Measurements from ENCODE around the gene ANAPC1. TPM values are rescaled to one million over a fixed set of nuclear protein-coding genes. Genes with fewer than 3 reads are reported as not detected.
A peak's percentile ranks its signal among the peaks of the same experiment; 100 is the strongest.
"Not testable (repeated sequence)": the region's sequence is repeated elsewhere in the genome, so short reads cannot be mapped to it uniquely, and the experiment has no call there.

The ANAPC1 gene
- total RNA-seq, 2 donors from 2014 or later: 89.9 to 92.8 TPM

GRCh38 chr2:111898703-111899514, 14.9 kb upstream of the ANAPC1 start:
- H3K4me3 Mint-ChIP-seq: peak overlapping the region; percentile 74 to 77
- peak; percentile 44 to 51 for ATAC-seq (replicated peaks in 1 of 2)

GRCh38 chr2:111897924-111898702, 14.1 kb upstream of the ANAPC1 start, which contains the start of gene MERTK:
MERTK (plus strand) TSS chr2:111898607; CDS start chr2:111898736, 129 bp downstream.
- peaks cover 16% of the 10 kb centered on the region for H3K4me1 Mint-ChIP-seq (ENCODE audit: low read depth)
- ATAC-seq (replicated peaks in 1 of 2) (peak; percentile 88 to 90), DNase-seq (peak; percentile 76 to 77)
- peaks cover 15% of the 10 kb centered on the region for H3K27me3 Mint-ChIP-seq (ENCODE audit: low read depth)
- no peak within 1 kb of the TSS for H3K27ac Mint-ChIP-seq
- H3K9me3 Mint-ChIP-seq: no peaks in the 10 kb centered on the region
- no peaks in the 10 kb centered on the region for H3K36me3 Mint-ChIP-seq (ENCODE audit: insufficient read depth in 2 of 2)
- H3K4me3 Mint-ChIP-seq: peak within 1 kb of the TSS; percentile 78 to 91

More at GRCh38 chr2:111898703-111899514, 14.9 kb upstream of the ANAPC1 start:
- Mint-ChIP-seq H3K9me3 (no peaks in the 10 kb centered on the region), H3K27me3 (ENCODE audit: low read depth) (peaks cover 15% of the 10 kb centered on the region), H3K27ac (no peak overlapping the region), H3K4me1 (ENCODE audit: low read depth) (peaks cover 16% of the 10 kb centered on the region), H3K36me3 (ENCODE audit: insufficient read depth in 2 of 2) (no peaks in the 10 kb centered on the region)
- peak; percentile 35 to 44 for DNase-seq

- Mint-ChIP-seq H3K27me3 (ENCODE audit: low read depth) (peaks cover 15% of the 10 kb centered on the region), H3K4me3 (peak overlapping the region; percentile 78 to 91), H3K9me3 (no peaks in the 10 kb centered on the region), H3K36me3 (ENCODE audit: insufficient read depth in 2 of 2) (no peaks in the 10 kb centered on the region), H3K4me1 (ENCODE audit: low read depth) (peaks cover 16% of the 10 kb centered on the region), H3K27ac (no peak overlapping the region)
- DNase-seq: no peak
- ATAC-seq (replicated peaks in 1 of 2): no peak
Measured at GRCh38 chr2:111897630-111897923, 13.6 kb upstream of the ANAPC1 start.

GRCh38 chr2:111896576-111896975, 12.6 kb upstream of the ANAPC1 start:
- H3K4me1 Mint-ChIP-seq (ENCODE audit: low read depth): peaks cover 16% of the 10 kb centered on the region
- H3K4me3 Mint-ChIP-seq: peak overlapping the region in 1 of 2 donors; percentile 37
- H3K9me3 Mint-ChIP-seq: no peaks in the 10 kb centered on the region
- ATAC-seq (replicated peaks in 1 of 2) (no peak), DNase-seq (no peak)
- H3K27me3 Mint-ChIP-seq (ENCODE audit: low read depth): peaks cover 15% of the 10 kb centered on the region
- H3K36me3 Mint-ChIP-seq (ENCODE audit: insufficient read depth in 2 of 2): no peaks in the 10 kb centered on the region
- no peak overlapping the region for H3K27ac Mint-ChIP-seq

GRCh38 chr2:111896024-111896423, 12.0 kb upstream of the ANAPC1 start:
- Mint-ChIP-seq H3K36me3 (ENCODE audit: insufficient read depth in 2 of 2) (no peaks in the 10 kb centered on the region), H3K4me3 (no peak overlapping the region), H3K27ac (no peak overlapping the region), H3K27me3 (ENCODE audit: low read depth) (peaks cover 13% of the 10 kb centered on the region), H3K4me1 (ENCODE audit: low read depth) (peaks cover 16% of the 10 kb centered on the region), H3K9me3 (no peaks in the 10 kb centered on the region)
- DNase-seq (no peak), ATAC-seq (replicated peaks in 1 of 2) (no peak)

- no peak for DNase-seq
- H3K36me3 Mint-ChIP-seq (ENCODE audit: insufficient read depth in 2 of 2): peaks cover 0 to 3% of the 10 kb centered on the region in 2 donors
- H3K4me3 Mint-ChIP-seq: peak overlapping the region; percentile 89 to 96
- no peaks in the 10 kb centered on the region for H3K27me3 Mint-ChIP-seq (ENCODE audit: low read depth)
- no peaks in the 10 kb centered on the region for H3K9me3 Mint-ChIP-seq
- peak overlapping the region; percentile 84 for H3K27ac Mint-ChIP-seq
- H3K4me1 Mint-ChIP-seq (ENCODE audit: low read depth): peaks cover 35% of the 10 kb centered on the region
- ATAC-seq (replicated peaks in 1 of 2): peak in 1 of 2 donors; percentile 3
Measured at GRCh38 chr2:111884592-111884964, 585 bp upstream of the ANAPC1 start.

- not testable (repeated sequence) for ATAC-seq (replicated peaks in 1 of 2); H3K9me3 Mint-ChIP-seq; H3K27me3 Mint-ChIP-seq (ENCODE audit: low read depth); DNase-seq; H3K4me3 Mint-ChIP-seq; H3K4me1 Mint-ChIP-seq (ENCODE audit: low read depth); H3K27ac Mint-ChIP-seq
- peaks cover 2 to 31% of the 10 kb centered on the region in 2 donors for H3K36me3 Mint-ChIP-seq (ENCODE audit: insufficient read depth in 2 of 2)
Measured at GRCh38 chr2:111872806-111873205, 11.2 kb downstream of the ANAPC1 start.

GRCh38 chr2:111865124-111865523, 18.9 kb downstream of the ANAPC1 start:
- not testable (repeated sequence) for DNase-seq; H3K4me1 Mint-ChIP-seq (ENCODE audit: low read depth); H3K9me3 Mint-ChIP-seq; ATAC-seq (replicated peaks in 1 of 2); H3K4me3 Mint-ChIP-seq; H3K27me3 Mint-ChIP-seq (ENCODE audit: low read depth); H3K27ac Mint-ChIP-seq
- peaks cover 2 to 23% of the 10 kb centered on the region in 2 donors for H3K36me3 Mint-ChIP-seq (ENCODE audit: insufficient read depth in 2 of 2)

GRCh38 chr2:111860005-111860404, 24.0 kb downstream of the ANAPC1 start:
- peak; percentile 46 to 56 for ATAC-seq (replicated peaks in 1 of 2)
- H3K27me3 Mint-ChIP-seq (ENCODE audit: low read depth); H3K4me3 Mint-ChIP-seq; H3K9me3 Mint-ChIP-seq; H3K4me1 Mint-ChIP-seq (ENCODE audit: low read depth); H3K27ac Mint-ChIP-seq; DNase-seq: not testable (repeated sequence)
- peaks cover 5 to 36% of the 10 kb centered on the region in 2 donors for H3K36me3 Mint-ChIP-seq (ENCODE audit: insufficient read depth in 2 of 2)

- H3K27me3 Mint-ChIP-seq (ENCODE audit: low read depth); ATAC-seq (replicated peaks in 1 of 2); H3K27ac Mint-ChIP-seq; H3K4me3 Mint-ChIP-seq; DNase-seq; H3K9me3 Mint-ChIP-seq; H3K4me1 Mint-ChIP-seq (ENCODE audit: low read depth): not testable (repeated sequence)
- H3K36me3 Mint-ChIP-seq (ENCODE audit: insufficient read depth in 2 of 2): peaks cover 3 to 20% of the 10 kb centered on the region in 2 donors
Measured at GRCh38 chr2:111852544-111852943, 31.4 kb downstream of the ANAPC1 start.

- not testable (repeated sequence) for H3K27ac Mint-ChIP-seq; H3K4me3 Mint-ChIP-seq; H3K9me3 Mint-ChIP-seq; H3K27me3 Mint-ChIP-seq (ENCODE audit: low read depth); H3K4me1 Mint-ChIP-seq (ENCODE audit: low read depth); ATAC-seq (replicated peaks in 1 of 2)
- H3K36me3 Mint-ChIP-seq (ENCODE audit: insufficient read depth in 2 of 2): peaks cover 3 to 15% of the 10 kb centered on the region in 2 donors
- peak; percentile 15 to 19 for DNase-seq
Measured at GRCh38 chr2:111850646-111851045, 33.3 kb downstream of the ANAPC1 start.

GRCh38 chr2:111839625-111840282, 44.2 kb downstream of the ANAPC1 start:
- H3K9me3 Mint-ChIP-seq; H3K4me1 Mint-ChIP-seq (ENCODE audit: low read depth); ATAC-seq (replicated peaks in 1 of 2); H3K4me3 Mint-ChIP-seq; DNase-seq; H3K27me3 Mint-ChIP-seq (ENCODE audit: low read depth): not testable (repeated sequence)
- Mint-ChIP-seq H3K27ac (peak overlapping the region; percentile 25), H3K36me3 (ENCODE audit: insufficient read depth in 2 of 2) (peaks cover 4 to 19% of the 10 kb centered on the region in 2 donors)

GRCh38 chr2:111838992-111839391, 45.0 kb downstream of the ANAPC1 start:
- not testable (repeated sequence) for H3K9me3 Mint-ChIP-seq; DNase-seq; ATAC-seq (replicated peaks in 1 of 2); H3K27me3 Mint-ChIP-seq (ENCODE audit: low read depth); H3K4me3 Mint-ChIP-seq
- Mint-ChIP-seq H3K36me3 (ENCODE audit: insufficient read depth in 2 of 2) (peaks cover 4 to 23% of the 10 kb centered on the region in 2 donors), H3K27ac (peak overlapping the region; percentile 25), H3K4me1 (ENCODE audit: low read depth) (peaks cover 15% of the 10 kb centered on the region)

All from activated T-cell treated with anti-CD3 and anti-CD28 coated beads, Interleukin-2, amount 50 U/mL, for 72 hours (primary cell).